ENCODE data around the gene CEP112. TPM values are rescaled to one million over a fixed set of nuclear protein-coding genes. Genes with fewer than 3 reads are reported as not detected.
"Not testable (repeated sequence)": the region's sequence is repeated elsewhere in the genome, so short reads cannot be mapped to it uniquely, and the experiment has no call there.

The CEP112 gene
- total RNA-seq, 1 experiment from 2014 or later = 2.8 TPM

GRCh38 chr17:65830356-65830755 is 361.6 kb downstream of the CEP112 start:
- DNase-seq (ENCODE audit: low read depth) = no peak

GRCh38 chr17:65826577-65826976 is 365.4 kb downstream of the CEP112 start:
- DNase-seq (ENCODE audit: low read depth) = not testable (repeated sequence)

GRCh38 chr17:65824901-65825300 is 367.0 kb downstream of the CEP112 start:
- no peak for DNase-seq (ENCODE audit: low read depth)

- DNase-seq (ENCODE audit: low read depth) = no peak
Measured at GRCh38 chr17:65823713-65824112, 368.2 kb downstream of the CEP112 start.

GRCh38 chr17:65820811-65821210 is 371.1 kb downstream of the CEP112 start:
- no peak for DNase-seq (ENCODE audit: low read depth)

GRCh38 chr17:65820306-65820705 is 371.6 kb downstream of the CEP112 start:
- no peak for DNase-seq (ENCODE audit: low read depth)

- no peak for DNase-seq (ENCODE audit: low read depth)
Measured at GRCh38 chr17:65819810-65820209, 372.1 kb downstream of the CEP112 start.

- DNase-seq (ENCODE audit: low read depth) = no peak
Measured at GRCh38 chr17:65817951-65818350, 374.0 kb downstream of the CEP112 start.

- DNase-seq (ENCODE audit: low read depth) = no peak
Measured at GRCh38 chr17:65814418-65814817, 377.5 kb downstream of the CEP112 start.

GRCh38 chr17:65813306-65813705 is 378.6 kb downstream of the CEP112 start:
- no peak for DNase-seq (ENCODE audit: low read depth)

GRCh38 chr17:65811043-65811442 is 380.9 kb downstream of the CEP112 start:
- no peak for DNase-seq (ENCODE audit: low read depth)

- DNase-seq (ENCODE audit: low read depth) = no peak
Measured at GRCh38 chr17:65809366-65809765, 382.6 kb downstream of the CEP112 start.

GRCh38 chr17:65808566-65808965 is 383.4 kb downstream of the CEP112 start:
- DNase-seq (ENCODE audit: low read depth) = not testable (repeated sequence)

GRCh38 chr17:65807361-65807760 is 384.6 kb downstream of the CEP112 start:
- DNase-seq (ENCODE audit: low read depth) = no peak

GRCh38 chr17:65801513-65801912 is 390.4 kb downstream of the CEP112 start:
- DNase-seq (ENCODE audit: low read depth) = no peak

- no peak for DNase-seq (ENCODE audit: low read depth)
Measured at GRCh38 chr17:65800655-65801054, 391.3 kb downstream of the CEP112 start.

GRCh38 chr17:65799869-65800268 is 392.1 kb downstream of the CEP112 start:
- no peak for DNase-seq (ENCODE audit: low read depth)

- DNase-seq (ENCODE audit: low read depth) = no peak
Measured at GRCh38 chr17:65799454-65799853, 392.5 kb downstream of the CEP112 start.

- DNase-seq (ENCODE audit: low read depth) = peak; percentile 26
Measured at GRCh38 chr17:65797809-65798208, 394.1 kb downstream of the CEP112 start.

- DNase-seq (ENCODE audit: low read depth) = no peak
Measured at GRCh38 chr17:65797101-65797500, 394.8 kb downstream of the CEP112 start.

- DNase-seq (ENCODE audit: low read depth) = peak; percentile 38
Measured at GRCh38 chr17:65794572-65794971, 397.4 kb downstream of the CEP112 start.

- no peak for DNase-seq (ENCODE audit: low read depth)
Measured at GRCh38 chr17:65790241-65790640, 401.7 kb downstream of the CEP112 start.

- DNase-seq (ENCODE audit: low read depth) = no peak
Measured at GRCh38 chr17:65787503-65787902, 404.4 kb downstream of the CEP112 start.

- no peak for DNase-seq (ENCODE audit: low read depth)
Measured at GRCh38 chr17:65786479-65786878, 405.5 kb downstream of the CEP112 start.

- DNase-seq (ENCODE audit: low read depth) = peak; percentile 83
Measured at GRCh38 chr17:65785109-65785508, 406.8 kb downstream of the CEP112 start.
